ENCODE data around the gene MAST1.
A peak's percentile ranks its signal among the peaks of the same experiment; 100 is the strongest.

Gene MAST1

GRCh38 chr19:12866416-12867119 is 28.3 kb downstream of the MAST1 start:
- H3K4me3 ChIP-seq (ENCODE audit: low read depth, low read length): no peak overlapping the region
- DNase-seq (ENCODE audit: low read depth): no peak

- no peak for DNase-seq (ENCODE audit: low read depth)
- H3K4me3 ChIP-seq (ENCODE audit: low read depth, low read length): peak overlapping the region; percentile 51
Measured at GRCh38 chr19:12867120-12868099, 29.1 kb downstream of the MAST1 start.

- no peak for DNase-seq (ENCODE audit: low read depth)
- no peak overlapping the region for H3K4me3 ChIP-seq (ENCODE audit: low read depth, low read length)
Measured at GRCh38 chr19:12868540-12869112, 30.3 kb downstream of the MAST1 start.

GRCh38 chr19:12871681-12872080 is 33.4 kb downstream of the MAST1 start:
- H3K4me3 ChIP-seq (ENCODE audit: low read depth, low read length): no peak overlapping the region

GRCh38 chr19:12872255-12872654 is 33.9 kb downstream of the MAST1 start:
- no peak for DNase-seq (ENCODE audit: low read depth)

More at GRCh38 chr19:12871681-12872080, 33.4 kb downstream of the MAST1 start:
- no peak for DNase-seq (ENCODE audit: low read depth)

GRCh38 chr19:12872941-12873890 is 34.9 kb downstream of the MAST1 start:
- H3K4me3 ChIP-seq (ENCODE audit: low read depth, low read length): peak overlapping the region; percentile 33
- no peak for DNase-seq (ENCODE audit: low read depth)

More at GRCh38 chr19:12872255-12872654, 33.9 kb downstream of the MAST1 start:
- H3K4me3 ChIP-seq (ENCODE audit: low read depth, low read length): no peak overlapping the region

- no peak for DNase-seq (ENCODE audit: low read depth)
- H3K4me3 ChIP-seq (ENCODE audit: low read depth, low read length): no peak overlapping the region
Measured at GRCh38 chr19:12873891-12874745, 35.8 kb downstream of the MAST1 start.

GRCh38 chr19:12875086-12875485 is 36.8 kb downstream of the MAST1 start:
- DNase-seq (ENCODE audit: low read depth): no peak
- H3K4me3 ChIP-seq (ENCODE audit: low read depth, low read length): no peak overlapping the region

- peak overlapping the region; percentile 72 for H3K4me3 ChIP-seq (ENCODE audit: low read depth, low read length)
- no peak for DNase-seq (ENCODE audit: low read depth)
Measured at GRCh38 chr19:12880551-12881171, 42.3 kb downstream of the MAST1 start.

GRCh38 chr19:12881172-12881808 is 43.0 kb downstream of the MAST1 start, which contains the start of gene DNASE2:
Gene DNASE2, minus strand, starts transcription at chr19:12881449. Its CDS starts 74 bp downstream, at chr19:12881375.
- peak; percentile 62 for DNase-seq (ENCODE audit: low read depth)

GRCh38 chr19:12882589-12882988 is 44.3 kb downstream of the MAST1 start:
- DNase-seq (ENCODE audit: low read depth): no peak
- H3K4me3 ChIP-seq (ENCODE audit: low read depth, low read length): no peak overlapping the region

More at GRCh38 chr19:12881172-12881808, 43.0 kb downstream of the MAST1 start, which contains the start of gene DNASE2:
- peak within 1 kb of the TSS; percentile 72 for H3K4me3 ChIP-seq (ENCODE audit: low read depth, low read length)

- DNase-seq (ENCODE audit: low read depth): no peak
- no peak overlapping the region for H3K4me3 ChIP-seq (ENCODE audit: low read depth, low read length)
Measured at GRCh38 chr19:12884202-12884601, 45.9 kb downstream of the MAST1 start.

GRCh38 chr19:12884627-12884925 is 46.3 kb downstream of the MAST1 start:
- no peak for DNase-seq (ENCODE audit: low read depth)
- H3K4me3 ChIP-seq (ENCODE audit: low read depth, low read length): no peak overlapping the region

- DNase-seq (ENCODE audit: low read depth): no peak
- peak overlapping the region; percentile 28 for H3K4me3 ChIP-seq (ENCODE audit: low read depth, low read length)
Measured at GRCh38 chr19:12884926-12885748, 46.8 kb downstream of the MAST1 start.

- peak overlapping the region; percentile 28 for H3K4me3 ChIP-seq (ENCODE audit: low read depth, low read length)
Measured at GRCh38 chr19:12885749-12886650, 47.7 kb downstream of the MAST1 start.

GRCh38 chr19:12886651-12886968 is 48.3 kb downstream of the MAST1 start:
- no peak for DNase-seq (ENCODE audit: low read depth)
- no peak overlapping the region for H3K4me3 ChIP-seq (ENCODE audit: low read depth, low read length)

More at GRCh38 chr19:12885749-12886650, 47.7 kb downstream of the MAST1 start:
- DNase-seq (ENCODE audit: low read depth): no peak
